Neural progenitor cell (in vitro differentiated cells): ENCODE data around the gene ZNF316. TPM values are rescaled to one million over a fixed set of nuclear protein-coding genes. Genes with fewer than 3 reads are reported as not detected.

Experiments used
- DNase-seq: peaks from one replicate; pipeline ENCODE4 v3.0.0-alpha.2; 2016; ENCODE audit warnings: low spot score
- H2AFZ ChIP-seq: fragments of 200-600 bp; sonication (generic); replicated peaks from 2 replicates; pipeline ENCODE4 v1.6.1; 2016; ENCODE audit warnings: antibody characterized with exemption
- H3F3A ChIP-seq: fragments of 200-600 bp; sonication (generic); 2 replicates; pipeline ENCODE4 v1.6.1; 2016; ENCODE audit warnings: antibody characterized with exemption, low read depth
- H3K27ac ChIP-seq: fragments of 200-600 bp; sonication (generic); 2 replicates; pipeline ENCODE4 v1.5.1; 2016; ENCODE audit warnings: mild to moderate bottlenecking
- H3K27me3 ChIP-seq: fragments of 200-600 bp; sonication (generic); 2 replicates; pipeline ENCODE4 v1.6.1; 2016; ENCODE audit warnings: mild to moderate bottlenecking, moderate library complexity
- H3K36me3 ChIP-seq: fragments of 200-600 bp; sonication (generic); 2 replicates; pipeline ENCODE4 v1.5.1; 2016
- H3K4me1 ChIP-seq: fragments of 200-600 bp; sonication (generic); 2 replicates; pipeline ENCODE4 v1.6.1; 2016; ENCODE audit warnings: mixed run types
- H3K4me2 ChIP-seq: fragments of 200-600 bp; sonication (generic); 2 replicates; pipeline ENCODE4 v1.6.1; 2016
- H3K4me3 ChIP-seq: fragments of 200-600 bp; sonication (generic); 2 replicates; pipeline ENCODE4 v1.5.1; 2016
- H3K79me2 ChIP-seq: fragments of 200-600 bp; sonication (generic); 2 replicates; pipeline ENCODE4 v1.6.1; 2016; ENCODE audit warnings: low read depth
- H3K9ac ChIP-seq: fragments of 200-600 bp; sonication (generic); 2 replicates; pipeline ENCODE4 v1.6.1; 2016
- H3K9me3 ChIP-seq: fragments of 200-600 bp; sonication (generic); 2 replicates; pipeline ENCODE4 v1.5.1; 2016; ENCODE audit warnings: low read depth
- H4K20me1 ChIP-seq: fragments of 200-600 bp; sonication (generic); 2 replicates; pipeline ENCODE4 v1.6.1; 2016; ENCODE audit warnings: low read depth
- H3K27ac Mint-ChIP-seq: 3 replicates; pipeline ENCODE4 v1.8.0; 2021; ENCODE audit warnings: mixed read lengths
- H3K27me3 Mint-ChIP-seq: 2 replicates; pipeline ENCODE4 v1.8.0; 2022; ENCODE audit warnings: low read depth, mild to moderate bottlenecking, inconsistent platforms, moderate library complexity, mixed read lengths; ENCODE audit not compliant: insufficient read depth
- H3K36me3 Mint-ChIP-seq: 3 replicates; pipeline ENCODE4 v1.8.0; 2021; ENCODE audit warnings: mixed read lengths
- H3K4me1 Mint-ChIP-seq: 3 replicates; pipeline ENCODE4 v1.8.0; 2021; ENCODE audit warnings: mixed read lengths
- H3K4me3 Mint-ChIP-seq: 3 replicates; pipeline ENCODE4 v1.8.0; 2021; ENCODE audit warnings: mild to moderate bottlenecking, moderate library complexity, mixed read lengths
- H3K9me3 Mint-ChIP-seq: 3 replicates; pipeline ENCODE4 v1.8.0; 2020; ENCODE audit warnings: mixed read lengths
- EZH2 ChIP-seq: fragments of 200-600 bp; sonication (generic); IDR thresholded peaks from 2 replicates; pipeline ENCODE4 v1.6.1; 2017; ENCODE audit warnings: antibody characterized with exemption, mild to moderate bottlenecking, moderate library complexity
- EZH2phosphoT487 ChIP-seq: fragments of 200-600 bp; sonication (generic); IDR thresholded peaks from 2 replicates; pipeline ENCODE4 v1.6.1; 2017; ENCODE audit warnings: antibody characterized with exemption
- total RNA-seq: library from RNA; depleted of rRNA; stranded (reverse); fragments of >200 nt; gene quantifications from 2 replicates; pipeline ENCODE4 v1.2.3, GENCODE V29; 2015; ENCODE audit warnings: low replicate concordance
- TF ChIP-seq, protein P1 (sequence below): fragments of 200-600 bp; sonication (generic); IDR thresholded peaks from 2 replicates; pipeline ENCODE4 v1.5.1; 2017; ENCODE audit warnings: antibody characterized with exemption, mild to moderate bottlenecking

Gene ZNF316
- total RNA-seq, 1 donor from 2014 or later, result 2.2 TPM

GRCh38 chr7:6680146-6680545 lies 43.0 kb downstream of the ZNF316 start:
- Mint-ChIP-seq H3K27ac (no peak overlapping the region), H3K27me3 (peaks cover 2% of the 10 kb centered on the region), H3K4me1 (no peaks in the 10 kb centered on the region), H3K36me3 (peaks cover 25% of the 10 kb centered on the region), H3K9me3 (peaks cover 84% of the 10 kb centered on the region), H3K4me3 (no peak overlapping the region)
- peaks cover 4% of the 10 kb centered on the region for H3K36me3 ChIP-seq
- H4K20me1 ChIP-seq, result no peaks in the 10 kb centered on the region
- no peaks in the 10 kb centered on the region for H3K79me2 ChIP-seq
- H2AFZ ChIP-seq, result no peak overlapping the region
- no peak overlapping the region for H3K9ac ChIP-seq
- H3K4me3 ChIP-seq, result no peak overlapping the region
- H3F3A ChIP-seq, result peaks cover 10% of the 10 kb centered on the region
- H3K27ac ChIP-seq, result no peak overlapping the region
- no peaks in the 10 kb centered on the region for H3K27me3 ChIP-seq
- peaks cover 34% of the 10 kb centered on the region for H3K9me3 ChIP-seq
- no peak overlapping the region for H3K4me2 ChIP-seq
- no peak for DNase-seq
- H3K4me1 ChIP-seq, result no peaks in the 10 kb centered on the region
- no peak for TF ChIP-seq EZH2phosphoT487
- TF ChIP-seq EZH2, result no peak
- TF ChIP-seq, protein P1, sequence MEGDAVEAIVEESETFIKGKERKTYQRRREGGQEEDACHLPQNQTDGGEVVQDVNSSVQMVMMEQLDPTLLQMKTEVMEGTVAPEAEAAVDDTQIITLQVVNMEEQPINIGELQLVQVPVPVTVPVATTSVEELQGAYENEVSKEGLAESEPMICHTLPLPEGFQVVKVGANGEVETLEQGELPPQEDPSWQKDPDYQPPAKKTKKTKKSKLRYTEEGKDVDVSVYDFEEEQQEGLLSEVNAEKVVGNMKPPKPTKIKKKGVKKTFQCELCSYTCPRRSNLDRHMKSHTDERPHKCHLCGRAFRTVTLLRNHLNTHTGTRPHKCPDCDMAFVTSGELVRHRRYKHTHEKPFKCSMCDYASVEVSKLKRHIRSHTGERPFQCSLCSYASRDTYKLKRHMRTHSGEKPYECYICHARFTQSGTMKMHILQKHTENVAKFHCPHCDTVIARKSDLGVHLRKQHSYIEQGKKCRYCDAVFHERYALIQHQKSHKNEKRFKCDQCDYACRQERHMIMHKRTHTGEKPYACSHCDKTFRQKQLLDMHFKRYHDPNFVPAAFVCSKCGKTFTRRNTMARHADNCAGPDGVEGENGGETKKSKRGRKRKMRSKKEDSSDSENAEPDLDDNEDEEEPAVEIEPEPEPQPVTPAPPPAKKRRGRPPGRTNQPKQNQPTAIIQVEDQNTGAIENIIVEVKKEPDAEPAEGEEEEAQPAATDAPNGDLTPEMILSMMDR, result no peak

DNA sequence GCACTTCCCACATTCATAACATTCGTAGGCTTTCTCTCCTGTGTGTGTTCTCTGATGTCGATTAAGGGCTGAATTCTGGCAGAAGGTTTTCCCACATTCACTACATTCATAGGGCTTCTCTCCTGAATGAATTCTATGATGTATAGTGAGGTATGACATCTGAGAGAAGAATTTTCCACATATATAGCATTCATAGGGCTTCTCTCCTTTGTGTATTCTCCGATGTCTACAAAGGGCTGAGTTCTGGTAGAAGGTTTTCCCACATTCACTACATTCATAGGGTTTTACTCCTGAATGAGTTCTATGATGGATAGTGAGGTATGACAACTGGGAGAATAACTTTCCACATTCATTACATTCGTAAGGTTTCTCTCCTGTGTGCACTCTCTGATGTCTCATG lies 54.0 kb downstream of the ZNF316 start:
- H3K4me1 Mint-ChIP-seq, result no peaks in the 10 kb centered on the region
- H3K36me3 Mint-ChIP-seq, result peaks cover 85% of the 10 kb centered on the region
- Histone ChIP-seq H3K4me3 (peak overlapping the region; percentile 18), H3K4me1 (no peaks in the 10 kb centered on the region), H3K27me3 (no peaks in the 10 kb centered on the region), H3F3A (peaks cover 29% of the 10 kb centered on the region), H3K9me3 (peaks cover 84% of the 10 kb centered on the region), H3K36me3 (peaks cover 96% of the 10 kb centered on the region), H2AFZ (no peak overlapping the region), H3K4me2 (no peak overlapping the region), H3K9ac (no peak overlapping the region), H3K27ac (no peak overlapping the region), H4K20me1 (no peaks in the 10 kb centered on the region), H3K79me2 (no peaks in the 10 kb centered on the region)
- peaks cover 11% of the 10 kb centered on the region for H3K9me3 Mint-ChIP-seq
- no peak overlapping the region for H3K27ac Mint-ChIP-seq
- TF ChIP-seq EZH2, result no peak
- no peak for TF ChIP-seq EZH2phosphoT487
- TF ChIP-seq, protein P1, result no peak
- DNase-seq, result no peak
- peaks cover 7% of the 10 kb centered on the region for H3K27me3 Mint-ChIP-seq
- H3K4me3 Mint-ChIP-seq, result no peak overlapping the region

DNA sequence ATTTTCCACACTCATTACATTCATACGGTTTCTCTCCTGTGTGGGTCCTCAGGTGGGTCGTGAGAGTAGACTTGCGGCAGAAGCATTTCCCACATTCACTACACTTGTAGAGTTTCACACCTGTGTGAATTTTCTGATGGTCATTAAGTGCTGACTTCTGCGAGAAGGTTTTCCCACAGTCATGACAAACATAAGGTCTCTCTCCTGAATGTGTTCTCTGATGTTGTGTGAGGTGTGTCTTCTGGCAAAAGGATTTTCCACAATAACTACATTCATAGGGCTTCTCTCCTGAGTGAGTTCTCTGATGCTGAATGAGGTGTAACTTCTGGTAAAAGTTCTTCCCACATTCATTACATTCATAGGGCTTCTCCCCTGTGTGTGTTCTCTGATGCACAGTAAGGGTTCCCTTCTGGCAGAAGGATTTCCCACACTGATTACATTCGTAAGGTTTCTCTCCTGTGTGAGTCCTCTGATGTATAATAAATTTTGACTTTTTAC lies 54.5 kb downstream of the ZNF316 start:
- Mint-ChIP-seq H3K27ac (no peak overlapping the region), H3K4me3 (no peak overlapping the region), H3K9me3 (peaks cover 6% of the 10 kb centered on the region), H3K4me1 (no peaks in the 10 kb centered on the region), H3K36me3 (peaks cover 79% of the 10 kb centered on the region), H3K27me3 (peaks cover 7% of the 10 kb centered on the region)
- H4K20me1 ChIP-seq, result no peaks in the 10 kb centered on the region
- peak overlapping the region; percentile 18 for H3K4me3 ChIP-seq
- no peak overlapping the region for H3K9ac ChIP-seq
- peaks cover 97% of the 10 kb centered on the region for H3K36me3 ChIP-seq
- no peaks in the 10 kb centered on the region for H3K4me1 ChIP-seq
- no peak overlapping the region for H3K4me2 ChIP-seq
- no peaks in the 10 kb centered on the region for H3K79me2 ChIP-seq
- no peak for DNase-seq
- H3F3A ChIP-seq, result peaks cover 26% of the 10 kb centered on the region
- H2AFZ ChIP-seq, result no peak overlapping the region
- no peak overlapping the region for H3K27ac ChIP-seq
- H3K27me3 ChIP-seq, result no peaks in the 10 kb centered on the region
- H3K9me3 ChIP-seq, result peaks cover 87% of the 10 kb centered on the region
- TF ChIP-seq EZH2 (no peak), EZH2phosphoT487 (no peak)
- TF ChIP-seq, protein P1, result no peak
